Measurements from ENCODE around the gene CA12. TPM values are rescaled to one million over a fixed set of nuclear protein-coding genes. Genes with fewer than 3 reads are reported as not detected.

CA12 gene
- total and polyA plus RNA-seq, 2 donors (not counting 1 experiment from before 2014, with no cell fraction given): not detected

- Mint-ChIP-seq H3K27ac (no peak overlapping the region), H3K9me3 (ENCODE audit: insufficient read depth) (no peaks in the 10 kb centered on the region), H3K27me3 (peaks cover 6% of the 10 kb centered on the region), H3K4me3 (no peak overlapping the region), H3K4me1 (no peaks in the 10 kb centered on the region)
- no peak for DNase-seq
- Histone ChIP-seq H3K79me2 (ENCODE audit: control insufficient read depth, insufficient read depth, low read length) (no peaks in the 10 kb centered on the region), H2AFZ (ENCODE audit: insufficient read depth, low read depth, low read length, poor library complexity, severe bottlenecking) (no peak overlapping the region), H3K9ac (ENCODE audit: low read length) (no peak overlapping the region), H3K27me3 (replicated peaks in 1 of 4; ENCODE audit: control extremely low read depth in 1 of 4, control insufficient read depth in 3 of 4, insufficient read depth in 4 of 4, low read length in 3 of 4) (peaks cover 0 to 3% (median 0%) of the 10 kb centered on the region in 4 experiments), H3K27ac (ENCODE audit: low read length in 2 of 2) (no peak overlapping the region), H3K9me3 (ENCODE audit: control extremely low read depth in 1 of 3, control insufficient read depth in 2 of 3, insufficient read depth in 1 of 3, low read length in 2 of 3) (no peaks in the 10 kb centered on the region), H3K4me3 (ENCODE audit: control extremely low read depth in 1 of 5, extremely low read depth in 1 of 5, insufficient read depth in 1 of 5, low read depth in 2 of 5, low read length in 4 of 5) (no peak overlapping the region), H3K4me1 (ENCODE audit: control insufficient read depth in 2 of 2, insufficient read depth in 2 of 2, low read length in 2 of 2) (no peaks in the 10 kb centered on the region), H3K36me3 (replicated peaks in 1 of 2; ENCODE audit: control extremely low read depth in 1 of 2, control insufficient read depth in 1 of 2, extremely low read depth in 1 of 2, insufficient read depth in 2 of 2, low read length in 1 of 2) (no peaks in the 10 kb centered on the region), H4K20me1 (ENCODE audit: control insufficient read depth, insufficient read depth, low read length, poor library complexity, severe bottlenecking) (no peaks in the 10 kb centered on the region), H3K4me2 (replicated peaks; ENCODE audit: low read depth, low read length, poor library complexity, severe bottlenecking) (no peak overlapping the region)
- 100% methylated on average over 4 of the region's 5 CpGs for WGBS (ENCODE audit: insufficient coverage)
- TF ChIP-seq EZH2 (IDR thresholded peaks at IDR 0.05; ENCODE audit: borderline replicate concordance, insufficient read depth, low read depth, low read length, poor library complexity, severe bottlenecking) (no peak), CTCF (IDR thresholded peaks at IDR 0.05) (no peak)
- ChIA-PET CTCF (no interaction called here), POLR2A (no interaction called here)
- ATAC-seq (ENCODE audit: low read depth): no peak
- intact Hi-C loops (cut with micrococcal nuclease): no loop called here
Observed at GRCh38 chr15:63372753-63373152, 8.9 kb downstream of the CA12 start.

DNA sequence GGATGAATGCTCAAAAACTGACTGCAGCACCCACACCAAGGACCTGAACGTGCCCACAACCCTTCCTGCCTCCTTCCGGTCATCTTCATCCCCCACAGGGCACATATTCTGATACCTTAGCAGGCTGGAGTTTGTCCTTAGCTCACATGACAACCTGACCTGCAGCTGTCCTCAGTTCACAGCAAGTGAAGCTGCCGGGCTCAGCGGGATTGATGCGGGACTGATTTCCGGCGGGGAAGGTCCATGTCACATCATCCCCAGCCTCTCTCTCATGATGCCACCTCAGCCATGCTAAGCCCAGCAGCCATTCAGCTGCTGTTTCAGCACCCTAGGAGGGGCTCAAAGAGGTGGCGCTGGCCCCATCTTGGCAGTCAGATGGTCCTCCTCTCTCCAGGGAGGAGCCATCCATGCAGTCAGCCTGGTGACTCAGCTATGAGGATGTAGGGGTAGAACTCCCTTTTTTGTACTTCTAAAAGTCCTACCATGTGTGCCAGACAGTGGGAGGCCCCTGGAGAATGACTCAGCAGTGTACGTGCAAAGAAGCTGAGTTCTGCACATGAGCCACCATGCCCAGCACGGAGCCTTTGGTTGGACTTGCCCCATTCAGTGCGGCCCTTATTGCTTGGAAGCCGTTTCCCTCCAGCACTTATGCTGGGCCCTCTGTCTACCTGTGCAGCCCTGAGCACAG is 9.5 kb downstream of the CA12 start:
- no peak overlapping the region for H3K4me3 Mint-ChIP-seq
- H3K27me3 Mint-ChIP-seq: peaks cover 3% of the 10 kb centered on the region
- WGBS (ENCODE audit: insufficient coverage): 82% methylated on average over 12 of the region's 12 CpGs
- TF ChIP-seq CTCF (IDR thresholded peaks at IDR 0.05) (no peak), EZH2 (IDR thresholded peaks at IDR 0.05; ENCODE audit: borderline replicate concordance, insufficient read depth, low read depth, low read length, poor library complexity, severe bottlenecking) (no peak)
- intact Hi-C loops (cut with micrococcal nuclease): no loop called here
- H2AFZ ChIP-seq (ENCODE audit: insufficient read depth, low read depth, low read length, poor library complexity, severe bottlenecking): no peak overlapping the region
- ChIA-PET CTCF (no interaction called here), POLR2A (no interaction called here)
- no peaks in the 10 kb centered on the region for H3K4me1 Mint-ChIP-seq
- no peaks in the 10 kb centered on the region for H3K4me1 ChIP-seq (ENCODE audit: control insufficient read depth in 2 of 2, insufficient read depth in 2 of 2, low read length in 2 of 2)
- no peak overlapping the region for H3K27ac ChIP-seq (ENCODE audit: low read length in 2 of 2)
- ATAC-seq (ENCODE audit: low read depth) (no peak), DNase-seq (no peak)
- H3K36me3 ChIP-seq (replicated peaks in 1 of 2; ENCODE audit: control extremely low read depth in 1 of 2, control insufficient read depth in 1 of 2, extremely low read depth in 1 of 2, insufficient read depth in 2 of 2, low read length in 1 of 2): no peaks in the 10 kb centered on the region
- H3K4me3 ChIP-seq (ENCODE audit: control extremely low read depth in 1 of 5, extremely low read depth in 1 of 5, insufficient read depth in 1 of 5, low read depth in 2 of 5, low read length in 4 of 5): no peak overlapping the region
- no peak overlapping the region for H3K4me2 ChIP-seq (replicated peaks; ENCODE audit: low read depth, low read length, poor library complexity, severe bottlenecking)
- no peak overlapping the region for H3K27ac Mint-ChIP-seq
- no peaks in the 10 kb centered on the region for H4K20me1 ChIP-seq (ENCODE audit: control insufficient read depth, insufficient read depth, low read length, poor library complexity, severe bottlenecking)
- H3K27me3 ChIP-seq (replicated peaks in 1 of 4; ENCODE audit: control extremely low read depth in 1 of 4, control insufficient read depth in 3 of 4, insufficient read depth in 4 of 4, low read length in 3 of 4): no peaks in the 10 kb centered on the region
- no peaks in the 10 kb centered on the region for H3K9me3 ChIP-seq (ENCODE audit: control extremely low read depth in 1 of 3, control insufficient read depth in 2 of 3, insufficient read depth in 1 of 3, low read length in 2 of 3)
- no peaks in the 10 kb centered on the region for H3K9me3 Mint-ChIP-seq (ENCODE audit: insufficient read depth)
- no peaks in the 10 kb centered on the region for H3K79me2 ChIP-seq (ENCODE audit: control insufficient read depth, insufficient read depth, low read length)
- no peak overlapping the region for H3K9ac ChIP-seq (ENCODE audit: low read length)
